Hematopoietic multipotent progenitor cell (in vitro differentiated cells): ENCODE measurements around the gene TMEM108. TPM values are rescaled to one million over a fixed set of nuclear protein-coding genes. Genes with fewer than 3 reads are reported as not detected.

Source experiments
- DNase-seq, 3 donors: peaks; one replicate each; pipeline ENCODE4 v3.0.0-alpha.2; 2011 to 2015; ENCODE audit warnings: low read depth in 2 of 3, low spot score in 2 of 3
- total RNA-seq: library from RNA; depleted of rRNA; stranded (reverse); fragments of >200 nt; gene quantifications from one replicate; pipeline ENCODE4 v1.2.3, GENCODE V29; 2012

Gene TMEM108
- total RNA-seq, 1 donor, result under 0.01 TPM

- DNase-seq, result no peak
These were observed 370.2 kb downstream of the TMEM108 start for GRCh38 chr3:133408366-133408765.

DNA sequence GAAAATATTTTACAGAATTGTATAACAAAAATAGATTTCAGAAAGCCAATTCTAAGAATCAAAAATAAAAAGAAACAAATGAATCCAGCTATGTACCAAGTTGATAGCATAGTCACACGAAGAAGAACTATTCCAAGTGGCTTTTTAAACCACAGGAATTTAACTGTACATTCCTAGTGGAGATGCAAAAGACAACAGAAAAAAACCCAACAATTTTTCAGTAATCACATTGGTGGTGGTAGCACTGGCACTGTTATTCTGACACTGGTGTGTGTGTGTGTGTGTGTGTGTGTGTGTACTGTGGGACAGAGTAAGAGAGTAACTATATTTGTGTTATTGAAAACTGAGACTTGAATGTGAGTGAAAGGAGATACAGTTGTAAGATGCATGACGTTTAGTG lies 370.8 kb downstream of the TMEM108 start:
- no peak for DNase-seq

GRCh38 chr3:133410191-133410892 lies 372.2 kb downstream of the TMEM108 start:
- DNase-seq, result no peak

GRCh38 chr3:133412183-133413132 lies 374.3 kb downstream of the TMEM108 start:
- no peak for DNase-seq

DNA sequence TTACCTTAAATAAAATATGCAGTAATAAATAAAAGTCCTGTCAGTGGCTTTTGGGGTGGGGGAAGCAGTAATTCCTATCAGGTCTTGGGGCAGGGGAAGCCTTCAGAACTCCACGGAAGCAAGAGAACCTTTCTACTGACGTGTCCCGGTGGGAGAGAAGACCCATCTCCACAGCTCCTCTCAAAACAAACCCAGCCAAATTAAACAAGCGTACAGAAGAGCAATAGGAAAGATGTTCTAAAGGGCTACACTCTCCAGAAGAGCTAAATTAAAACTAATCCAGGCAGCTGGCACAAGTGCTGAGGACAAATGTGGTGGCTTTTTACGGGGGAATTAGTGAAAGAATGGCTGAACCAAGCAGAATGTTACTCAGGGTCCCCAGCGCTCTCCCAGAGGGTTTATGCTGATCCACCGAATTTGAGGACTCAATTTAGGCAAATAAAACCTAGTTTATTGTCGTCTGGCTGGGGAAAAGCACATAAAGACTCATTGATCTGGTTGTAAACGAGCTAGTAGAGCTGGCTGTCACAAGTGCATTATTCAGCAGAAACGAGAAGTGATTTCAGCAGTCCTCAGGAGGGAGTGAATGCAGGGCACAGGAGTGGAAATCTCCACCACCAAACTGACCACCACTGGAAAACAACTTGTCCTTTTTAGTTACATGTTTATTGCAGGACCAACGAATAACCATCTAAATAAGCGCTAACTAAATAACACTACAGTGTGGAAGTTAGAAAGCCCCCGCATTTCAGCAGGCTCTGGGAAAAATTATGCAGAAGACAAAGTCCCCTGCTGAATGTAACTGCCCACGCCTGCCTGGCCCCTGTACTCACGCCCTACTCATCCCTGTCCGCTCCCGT lies 375.2 kb downstream of the TMEM108 start:
- DNase-seq, result peak in 1 of 3 donors; percentile 53

GRCh38 chr3:133414021-133414392 lies 375.8 kb downstream of the TMEM108 start:
- no peak for DNase-seq

- no peak for DNase-seq
These were observed 380.2 kb downstream of the TMEM108 start for GRCh38 chr3:133418361-133418760.

DNA sequence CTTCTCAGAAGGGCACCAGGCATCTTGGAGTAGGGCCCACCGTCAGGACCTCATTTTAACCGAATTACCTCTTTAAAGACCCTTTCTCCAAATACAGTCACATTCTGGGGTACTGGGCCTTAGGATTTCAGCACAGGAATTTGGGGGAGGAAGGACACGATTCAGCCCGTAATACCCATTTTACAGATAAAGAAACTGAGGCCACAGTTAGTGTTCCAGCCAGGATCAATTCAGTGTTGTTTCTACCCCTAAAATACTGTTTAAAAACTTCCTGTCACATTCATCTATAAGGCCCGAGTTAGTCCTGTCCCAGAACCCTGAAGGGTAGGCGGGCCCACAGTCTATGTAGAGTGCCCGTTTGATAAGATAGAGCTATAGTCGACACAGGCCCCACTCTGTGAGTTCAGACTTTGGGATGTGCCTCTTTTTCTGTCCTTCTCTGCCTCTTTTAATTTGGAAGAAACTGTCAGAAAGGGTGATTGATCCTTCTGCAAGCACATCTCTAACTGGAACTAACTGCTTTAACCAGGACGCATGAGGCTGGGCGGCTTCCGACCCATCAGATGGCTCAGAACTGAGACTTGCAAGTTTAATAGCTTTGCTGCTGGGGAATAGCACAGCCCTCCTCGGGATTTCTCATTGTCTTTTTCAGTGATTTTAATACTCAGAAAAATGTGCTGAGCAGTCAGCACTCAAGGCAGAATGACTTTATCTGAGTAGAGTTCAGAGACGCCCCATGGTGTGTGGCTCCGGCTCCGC lies 381.1 kb downstream of the TMEM108 start:
- no peak for DNase-seq

DNA sequence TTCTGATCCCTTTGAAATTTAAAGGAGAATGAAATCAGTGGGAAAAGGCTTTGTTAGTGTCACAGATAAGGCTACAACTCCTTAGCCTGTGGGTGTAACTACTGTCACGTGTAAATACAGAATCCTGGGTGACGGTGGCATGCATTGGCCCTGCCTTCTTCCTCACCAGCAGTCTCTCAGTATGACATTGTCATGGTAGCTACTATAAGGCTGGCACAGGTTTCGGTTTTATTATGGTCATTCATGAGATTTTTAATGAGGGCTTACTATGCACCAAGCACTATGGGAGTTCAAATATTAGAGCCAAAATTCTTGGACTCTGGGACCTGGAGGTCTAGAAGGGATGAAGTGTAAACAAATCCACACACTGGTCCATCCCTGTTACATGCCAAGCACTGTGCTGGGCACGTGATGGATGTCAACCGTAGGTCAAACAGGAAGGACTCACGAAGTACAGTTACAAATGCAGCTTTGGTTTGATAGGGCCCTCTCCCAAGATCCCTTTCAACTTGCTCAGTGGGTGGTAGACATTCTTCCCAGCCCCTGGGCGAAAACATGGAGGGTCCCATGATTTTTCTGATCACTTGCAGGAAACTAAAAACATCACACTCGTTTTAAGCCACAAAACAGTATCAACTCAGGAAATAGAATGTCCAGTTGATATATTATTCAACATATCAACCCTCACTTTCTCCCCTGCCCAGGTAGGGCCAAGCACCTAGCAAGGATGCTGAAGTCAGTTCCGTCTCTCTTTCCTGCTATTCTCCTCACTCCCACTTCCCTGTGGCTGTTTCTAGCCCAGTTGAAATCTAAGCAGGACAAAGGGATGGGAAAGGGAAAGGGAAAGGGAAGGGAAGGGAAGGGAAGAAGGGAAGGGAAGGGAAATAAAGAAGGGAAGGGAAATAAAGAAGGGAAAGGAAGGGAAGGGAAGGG lies 387.0 kb downstream of the TMEM108 start:
- DNase-seq, result no peak

DNA sequence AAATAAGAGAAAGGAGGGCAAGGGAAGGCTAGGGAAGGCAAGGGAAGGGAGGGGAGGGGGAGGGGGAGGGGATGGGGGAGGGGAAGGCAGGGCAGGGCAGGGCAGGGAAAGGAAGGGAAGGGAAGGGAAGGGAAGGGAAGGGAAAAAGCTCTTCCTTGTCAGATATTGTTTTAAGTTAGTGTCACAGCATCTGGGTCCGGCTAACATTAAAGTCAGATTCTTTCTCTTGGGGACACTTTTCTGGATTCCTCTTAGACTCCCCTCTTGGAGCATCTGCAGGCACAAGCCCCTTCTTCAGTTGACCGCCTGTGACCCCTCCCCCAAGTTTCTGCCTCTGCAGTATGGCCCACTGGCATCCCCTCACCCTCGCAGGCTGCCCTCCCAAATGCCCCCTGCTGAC lies 387.7 kb downstream of the TMEM108 start:
- DNase-seq, result no peak

DNA sequence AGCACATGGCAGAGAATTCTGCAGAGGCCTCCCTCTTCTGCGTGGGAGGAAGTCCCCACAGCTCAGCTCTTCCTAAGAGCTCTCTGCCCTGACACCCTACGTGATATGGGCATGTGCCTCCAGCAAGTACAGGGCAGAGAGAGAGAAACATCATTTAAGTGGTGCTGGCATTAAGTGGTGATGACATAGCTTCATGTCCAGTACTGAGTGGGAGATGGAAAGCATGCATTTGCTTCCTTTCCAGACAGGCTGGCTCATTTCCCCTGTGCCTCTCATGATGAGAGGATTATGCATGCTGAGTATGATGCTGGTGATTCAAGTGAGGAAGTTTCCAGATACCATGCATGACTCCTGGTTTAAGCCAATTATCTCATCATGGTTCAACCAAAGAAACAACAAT lies 388.5 kb downstream of the TMEM108 start:
- DNase-seq, result no peak

DNA sequence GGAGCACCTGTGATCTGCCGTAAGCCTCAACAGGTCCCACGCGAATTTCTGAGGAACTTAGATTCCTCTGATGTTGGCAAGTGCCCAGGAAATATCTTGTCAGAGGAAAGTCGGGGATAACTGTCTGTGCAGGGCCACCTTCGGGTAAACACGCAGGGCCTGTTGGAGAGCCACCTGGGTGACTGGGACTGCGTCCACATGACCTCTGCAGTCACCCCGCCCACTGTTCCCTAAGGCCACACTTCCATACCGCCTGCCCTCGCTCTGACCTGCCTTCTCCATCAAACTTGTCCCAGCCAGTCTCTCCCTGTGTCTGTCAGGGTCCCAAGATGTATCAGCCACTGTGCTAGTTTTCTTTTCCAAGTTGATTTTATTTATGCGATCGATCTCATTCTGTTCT lies 390.4 kb downstream of the TMEM108 start:
- DNase-seq, result no peak

DNA sequence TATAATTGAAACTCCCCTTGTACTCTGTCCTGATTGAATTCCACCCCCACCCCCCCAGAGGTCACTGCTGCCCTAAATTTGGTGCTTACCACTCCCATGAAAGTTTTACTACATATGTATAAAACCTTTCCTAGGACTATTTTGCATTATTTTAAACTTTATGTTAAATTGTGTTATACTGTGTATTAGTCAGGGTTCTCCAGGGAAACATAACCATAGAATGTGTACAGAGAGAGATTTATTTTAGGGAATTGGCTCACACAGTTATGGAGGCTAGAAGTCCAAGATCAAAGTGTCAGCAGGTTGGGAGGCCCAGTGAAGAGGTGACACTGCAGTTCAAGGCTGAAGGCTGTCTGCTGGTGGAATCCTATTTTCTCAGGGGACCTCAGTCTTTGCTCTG lies 390.9 kb downstream of the TMEM108 start:
- DNase-seq, result no peak

- DNase-seq, result no peak
These were observed 401.4 kb downstream of the TMEM108 start for GRCh38 chr3:133439563-133439962.

DNA sequence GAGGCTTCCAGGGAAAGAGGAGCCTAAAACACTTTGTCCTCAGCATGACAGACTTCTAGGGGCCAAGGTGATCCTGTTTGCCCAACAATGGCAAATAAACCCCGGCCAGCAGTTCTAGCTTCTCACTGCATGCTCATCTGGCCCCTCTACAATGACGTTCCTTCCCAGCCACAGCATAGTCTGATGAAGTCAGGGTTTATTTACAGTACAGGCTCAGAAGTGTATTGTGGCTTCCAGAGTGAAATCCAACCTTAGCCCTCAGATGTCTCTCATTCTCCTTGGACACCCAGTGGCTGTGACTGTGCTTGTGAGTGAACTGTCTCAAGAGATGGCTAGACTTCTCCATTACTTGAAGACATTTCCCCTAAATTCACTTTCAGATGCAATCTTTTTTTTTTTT lies 402.5 kb downstream of the TMEM108 start:
- DNase-seq, result no peak

GRCh38 chr3:133441867-133442270 lies 403.7 kb downstream of the TMEM108 start:
- DNase-seq, result peak in 1 of 3 donors; percentile 16

- no peak for DNase-seq
These were observed 404.3 kb downstream of the TMEM108 start for GRCh38 chr3:133442518-133442917.

DNA sequence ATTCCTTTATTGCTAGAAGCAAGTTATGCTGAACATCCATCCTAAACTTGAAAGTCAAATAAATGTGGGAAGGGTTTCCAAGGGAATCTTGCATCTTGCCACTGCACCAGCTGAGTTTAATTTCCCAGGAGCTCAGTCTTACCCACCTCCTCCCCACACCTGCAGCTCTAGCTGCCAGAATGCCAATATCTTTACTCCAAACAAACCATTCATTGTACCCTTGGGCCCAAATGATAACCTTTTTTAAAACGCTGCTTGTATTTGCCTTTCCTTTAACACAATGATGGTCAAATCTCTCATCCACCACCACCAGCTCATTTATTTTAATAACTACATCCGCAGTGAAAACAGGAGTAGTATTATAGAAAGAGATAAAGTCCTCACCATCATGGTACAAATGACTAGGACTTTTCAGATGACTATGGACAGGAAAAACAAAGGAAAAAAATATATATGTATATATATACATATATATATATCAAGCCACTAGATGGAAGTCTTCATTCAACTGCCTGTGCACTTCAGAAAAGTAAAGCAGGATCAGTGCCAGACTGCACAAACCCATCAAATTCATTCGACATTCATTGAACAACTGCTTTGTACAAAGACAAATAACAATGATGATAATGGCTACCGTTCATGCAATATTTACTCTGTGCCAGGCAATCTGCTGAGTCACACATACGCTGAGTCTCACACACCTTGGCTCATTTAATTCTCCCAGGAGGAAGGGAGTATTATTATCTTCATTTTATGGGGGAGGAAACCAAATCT lies 405.6 kb downstream of the TMEM108 start:
- DNase-seq, result no peak

GRCh38 chr3:133444423-133444774 lies 406.2 kb downstream of the TMEM108 start:
- no peak for DNase-seq
